Measurements from ENCODE around the gene KEAP1. TPM values are rescaled to one million over a fixed set of nuclear protein-coding genes. Genes with fewer than 3 reads are reported as not detected.
A peak's percentile ranks its signal among the peaks of the same experiment; 100 is the strongest.

Gene KEAP1
- total and polyA plus RNA-seq, 2 of the 13 experiments (the other 11 are each of a cell fraction or from before 2014, with no cell fraction given) = 56.7 to 72.9 TPM

- no peak for TF ChIP-seq U2AF2 (IDR thresholded peaks at IDR 0.05; ENCODE audit: low read depth, low read length)
- no peak for TF ChIP-seq ZNF703 (CRISPR knock-in tag; IDR thresholded peaks at IDR 0.05; ENCODE audit: borderline replicate concordance)
- no peak for TF ChIP-seq HCFC1 (IDR thresholded peaks at IDR 0.05; ENCODE audit: low read depth, low read length)
- no peak for TF ChIP-seq ZNF354B (CRISPR knock-in tag; IDR thresholded peaks at IDR 0.05)
- no peak for TF ChIP-seq MXD4 (CRISPR knock-in tag; IDR thresholded peaks at IDR 0.05)
- no peak for TF ChIP-seq ZNF567 (CRISPR knock-in tag; IDR thresholded peaks at IDR 0.05; ENCODE audit: borderline replicate concordance)
- TF ChIP-seq ZNF574 (CRISPR knock-in tag; IDR thresholded peaks at IDR 0.05) = no peak
Measured at GRCh38 chr19:10521461-10522171, 18.5 kb upstream of the KEAP1 start (continued).

- Histone ChIP-seq H3K27me3 (ENCODE audit: control insufficient read depth in 1 of 2, insufficient read depth in 2 of 2, low read length in 2 of 2) (peaks cover 9 to 44% of the 10 kb centered on the region in 2 experiments), H3K79me2 (ENCODE audit: insufficient read depth, low read length) (no peaks in the 10 kb centered on the region), H3K36me3 (replicated peaks in 1 of 2; ENCODE audit: control insufficient read depth in 1 of 2, insufficient read depth in 2 of 2, low read length in 2 of 2) (no peaks in the 10 kb centered on the region), H3K4me1 (ENCODE audit: insufficient read depth, low read length) (peaks cover 38% of the 10 kb centered on the region), H4K20me1 (ENCODE audit: insufficient read depth, low read length) (no peaks in the 10 kb centered on the region), H3K9ac (ENCODE audit: insufficient read depth, low read depth, low read length) (no peak overlapping the region), H2AFZ (ENCODE audit: low read length) (no peak overlapping the region), H3K9me3 (ENCODE audit: low read length) (no peaks in the 10 kb centered on the region), H3K27ac (ENCODE audit: extremely low read length, insufficient read depth, low read length) (no peak overlapping the region), H3K4me3 (replicated peaks in 1 of 3; ENCODE audit: insufficient read depth in 1 of 3, low read depth in 2 of 3, low read length in 3 of 3) (no peak overlapping the region), H3K4me2 (ENCODE audit: low read depth, low read length) (no peak overlapping the region)
- 74% methylated on average over 10 of the region's 15 CpGs for WGBS (ENCODE audit: low lambda C conversion rate)
- no peak for ATAC-seq
- intact Hi-C loops (cut with micrococcal nuclease; ENCODE audit: unreplicated experiment) (no loop called here), in situ Hi-C loops (cut with HindIII; ENCODE audit: extremely low pct_ligation_motif_present, low pct_unique_long_range_greater_than_20kb) (no loop called here)
- FAIRE-seq = no peak
- CTCF ChIA-PET (ENCODE audit: low intra/inter-chr PET ratio, low total read pairs) = no interaction called here
- BruUV-seq (replicated peaks) = no TSS peak
- DNase-seq (ENCODE audit: low spot score) = no peak
- POLR2A ChIA-PET = no interaction called here
- TF ChIP-seq ZNF260 (CRISPR knock-in tag; IDR thresholded peaks at IDR 0.05; ENCODE audit: borderline replicate concordance, low read depth) (no peak), ZKSCAN8 (CRISPR knock-in tag; IDR thresholded peaks at IDR 0.05; ENCODE audit: borderline replicate concordance) (peak; percentile 80)
Measured at GRCh38 chr19:10520652-10521318, 17.6 kb upstream of the KEAP1 start.

Measured in HepG2 (cell line).